Cardiac ventricle fibroblast (primary cell): ENCODE data around the gene TSC2. TPM values are rescaled to one million over a fixed set of nuclear protein-coding genes. Genes with fewer than 3 reads are reported as not detected.

Source experiments
- total RNA-seq: library from RNA; depleted of rRNA; stranded (reverse); fragments of >200 nt; gene quantifications from 2 replicates; pipeline ENCODE4 v1.2.3, GENCODE V29; 2015

TSC2 gene
- 51.2 and 53.6 TPM in 2 replicates for total RNA-seq

GRCh38 chr16:2047330-2048115 lies at the start of gene TSC2, which contains the start of gene NTHL1:
Gene TSC2, plus strand, starts transcription at chr16:2047985. Its CDS starts 631 bp downstream, at chr16:2048616.
Gene NTHL1, minus strand, starts transcription at chr16:2047834. Its CDS starts 11 bp downstream, at chr16:2047823.

GRCh38 chr16:2009791-2010510 lies 37.8 kb upstream of the TSC2 start, which contains the start of gene ZNF598:
Gene ZNF598, minus strand, starts transcription at chr16:2009821.

DNA sequence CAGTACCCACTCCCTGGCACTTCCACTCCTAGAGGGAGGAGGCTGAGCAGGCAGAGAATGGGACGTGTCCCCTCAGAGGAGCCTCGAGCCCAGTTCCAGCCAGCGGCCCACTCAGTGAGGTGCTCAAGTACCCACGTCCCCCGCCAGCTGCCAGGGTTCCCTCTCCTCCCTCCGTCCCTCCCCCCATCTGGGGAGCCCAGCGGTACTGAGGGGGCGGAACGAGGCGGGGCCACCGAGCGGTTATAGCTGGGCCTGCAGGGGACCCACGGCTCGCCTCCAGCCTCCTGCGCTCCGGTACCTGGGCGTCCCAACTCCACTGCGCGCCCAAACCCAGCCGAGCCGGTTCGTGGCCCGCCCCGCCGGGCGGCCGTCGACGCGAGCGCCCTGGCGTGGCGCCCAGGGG lies 28.3 kb upstream of the TSC2 start, which contains the start of gene NPW:
TSS of gene NPW (plus strand) at position 268 of the 403 bp plus-strand sequence.

DNA sequence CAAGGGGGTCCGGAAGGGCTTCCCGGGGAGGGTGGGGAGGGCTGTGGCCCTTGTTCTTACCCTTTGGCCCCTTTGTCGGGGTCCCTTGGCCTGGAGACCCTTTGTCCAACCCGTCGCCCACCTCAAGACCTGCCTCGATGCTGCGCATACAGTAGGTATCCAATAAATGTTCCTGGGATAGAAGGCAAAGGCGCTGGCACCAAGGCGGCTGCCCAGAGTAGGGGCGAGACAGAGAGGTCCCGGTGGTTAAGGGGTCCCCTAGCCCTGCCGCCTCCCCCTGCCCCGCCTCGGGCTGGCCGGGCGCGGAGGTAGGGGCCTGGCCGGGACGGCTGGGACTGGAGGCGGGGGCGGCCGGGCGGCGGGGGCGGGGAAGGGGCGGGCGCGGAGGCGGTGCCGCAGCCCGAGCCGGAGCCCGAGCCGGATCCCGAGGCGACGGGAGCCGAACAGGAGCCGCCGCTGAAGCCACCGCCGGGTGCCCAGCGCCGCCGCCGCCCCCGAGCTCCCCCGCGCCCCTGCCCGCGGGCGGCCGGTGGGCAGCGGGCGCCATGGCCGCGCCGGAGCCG lies 21.2 kb upstream of the TSC2 start, which contains the start of gene NHERF2:
TSS of gene NHERF2 (plus strand) at position 442 of the 563 bp plus-strand sequence. CDS start at position 546, 104 bp downstream.

DNA sequence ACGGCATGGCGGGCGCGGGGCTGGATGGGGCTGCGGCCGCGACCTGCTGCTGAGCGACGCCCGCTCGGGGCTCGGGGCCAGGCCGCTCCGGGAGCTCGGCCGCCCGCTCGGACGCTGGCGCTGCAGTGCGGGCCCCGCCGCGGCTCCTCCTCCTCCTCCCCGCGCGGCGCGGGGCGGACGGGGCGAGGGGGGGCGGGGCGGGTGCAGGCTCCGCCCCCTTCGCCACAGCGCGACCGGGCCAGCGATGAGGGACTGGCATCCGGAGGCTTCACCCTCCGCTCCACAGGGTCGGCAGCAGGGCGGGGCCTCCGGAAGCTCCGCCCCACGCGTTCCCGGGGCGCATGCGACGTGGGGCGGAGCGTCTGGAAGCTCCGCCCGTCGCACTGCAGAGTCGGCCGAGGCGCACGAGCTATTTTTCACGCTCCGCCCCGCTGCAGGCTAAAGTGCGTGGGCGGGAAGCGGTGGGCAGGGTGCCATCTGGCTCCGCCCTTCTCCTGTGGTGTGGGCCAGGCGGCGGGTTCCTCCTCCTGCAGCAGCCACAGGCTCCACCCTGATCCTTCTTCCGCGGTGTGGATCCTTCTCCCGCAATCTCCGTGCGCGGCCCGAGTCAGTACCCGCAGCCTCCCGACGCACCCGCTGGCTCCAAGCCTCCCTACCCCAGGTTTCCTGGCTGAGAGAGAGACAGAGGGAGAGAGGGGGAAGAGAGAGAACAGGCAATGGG lies 88.1 kb downstream of the TSC2 start, which contains the start of gene PKD1:
TSS of gene PKD1 (minus strand) at position 129 of the 721 bp plus-strand sequence. CDS start 209 bp downstream, outside the sequence.

Other genes with a start within 250 kb of the TSC2 start
- 13.4 and 28.5 TPM in 2 replicates for gene HAGH, start 221.2 kb upstream of the TSC2 start, total RNA-seq
- 38.5 and 44.2 TPM in 2 replicates for gene FAHD1, start 220.8 kb upstream of the TSC2 start, total RNA-seq
- not detected in 2 replicates for gene MEIOB, start 175.8 kb upstream of the TSC2 start, total RNA-seq
- not detected in 2 replicates for gene HS3ST6, start 129.6 kb upstream of the TSC2 start, total RNA-seq
- gene MSRB1, start 104.8 kb upstream of the TSC2 start, total RNA-seq = 17.0 and 17.8 TPM in 2 replicates
- not detected in 2 replicates for gene RPL3L, start 93.3 kb upstream of the TSC2 start, total RNA-seq
- 198 and 225 TPM in 2 replicates for gene NDUFB10, start 88.4 kb upstream of the TSC2 start, total RNA-seq
- 2,905 and 3,262 TPM in 2 replicates for gene RPS2, start 83.2 kb upstream of the TSC2 start, total RNA-seq
- gene RNF151, start 81.1 kb upstream of the TSC2 start, total RNA-seq = not detected in 2 replicates
- 32.6 and 34.3 TPM in 2 replicates for gene TBL3, start 75.9 kb upstream of the TSC2 start, total RNA-seq
- not detected in 2 replicates for gene NOXO1, start 66.5 kb upstream of the TSC2 start, total RNA-seq
- gene GFER, start 63.8 kb upstream of the TSC2 start, total RNA-seq = 14.4 and 17.3 TPM in 2 replicates
- 0.78 and 4.2 TPM in 2 replicates for gene SYNGR3, start 58.0 kb upstream of the TSC2 start, total RNA-seq
- 39.7 and 51.4 TPM in 2 replicates for gene ZNF598, start 38.2 kb upstream of the TSC2 start, total RNA-seq
- 2.9 and 6.9 TPM in 2 replicates for gene NPW, start 28.2 kb upstream of the TSC2 start, total RNA-seq
- 35.2 and 46.3 TPM in 2 replicates for gene NHERF2, start 21.1 kb upstream of the TSC2 start, total RNA-seq
- 13.9 and 17.2 TPM in 2 replicates for gene NTHL1, start 151 bp upstream of the TSC2 start, total RNA-seq
- 85.9 and 91.5 TPM in 2 replicates for gene PKD1, start 87.9 kb downstream of the TSC2 start, total RNA-seq
- gene RAB26, start 100.6 kb downstream of the TSC2 start, total RNA-seq = not detected in 2 replicates
- 52.4 and 66.5 TPM in 2 replicates for gene TRAF7, start 107.8 kb downstream of the TSC2 start, total RNA-seq
- gene CASKIN1, start 148.6 kb downstream of the TSC2 start, total RNA-seq = 0.12 and 0.15 TPM in 2 replicates
- 39.9 and 57.6 TPM in 2 replicates for gene MLST8, start 157.5 kb downstream of the TSC2 start, total RNA-seq
- gene BRICD5, start 162.9 kb downstream of the TSC2 start, total RNA-seq = 0.83 and 1.1 TPM in 2 replicates
- 7.3 and 9.2 TPM in 2 replicates for gene PGP, start 166.9 kb downstream of the TSC2 start, total RNA-seq
- 15.9 and 20.5 TPM in 2 replicates for gene E4F1, start 175.6 kb downstream of the TSC2 start, total RNA-seq
- gene DNASE1L2, start 188.5 kb downstream of the TSC2 start, total RNA-seq = 4.5 TPM in 1 of 2 replicates, not detected in the other
- 20.4 and 29.7 TPM in 2 replicates for gene ECI1, start 203.6 kb downstream of the TSC2 start, total RNA-seq
- gene RNPS1, start 220.1 kb downstream of the TSC2 start, total RNA-seq = 87.1 and 98.5 TPM in 2 replicates